NT2/D1 (cell line): ENCODE results near the gene COLEC12.

Experiments
- DNase-seq: peaks from one replicate; pipeline ENCODE4 v3.0.0-alpha.2; 2011; ENCODE audit warnings: low read depth, low spot score
- H3K27me3 ChIP-seq: 2 replicates; pipeline ENCODE4 v1.6.0; 2011; ENCODE audit warnings: mild to moderate bottlenecking; ENCODE audit not compliant: insufficient read length, insufficient read depth
- H3K36me3 ChIP-seq: 2 replicates; pipeline ENCODE4 v1.6.1; 2011; ENCODE audit warnings: mild to moderate bottlenecking, low read length, mixed read lengths; ENCODE audit not compliant: insufficient read depth, insufficient read length
- H3K4me1 ChIP-seq: 2 replicates; pipeline ENCODE4 v1.5.1; 2011; ENCODE audit not compliant: insufficient read depth, insufficient read length
- H3K4me3 ChIP-seq: 2 replicates; pipeline ENCODE4 v1.5.1; 2011; ENCODE audit warnings: low read depth; ENCODE audit not compliant: insufficient read length
- H3K9ac ChIP-seq: 2 replicates; pipeline ENCODE4 v1.6.0; 2011; ENCODE audit warnings: low read depth; ENCODE audit not compliant: insufficient read length
- H3K9me3 ChIP-seq: 2 replicates; pipeline ENCODE4 v1.5.1; 2011; ENCODE audit warnings: mild to moderate bottlenecking, low read length; ENCODE audit not compliant: insufficient read depth
- SUZ12 ChIP-seq: IDR thresholded peaks from 2 replicates; pipeline ENCODE4 v1.6.1; 2011; ENCODE audit not compliant: insufficient read length, insufficient read depth; ENCODE audit errors: extremely low read depth
- YY1 ChIP-seq: IDR thresholded peaks from 2 replicates; pipeline ENCODE4 v1.6.1; 2011; ENCODE audit not compliant: insufficient read length, insufficient read depth
- ZNF274 ChIP-seq: IDR thresholded peaks from 2 replicates; pipeline ENCODE4 v1.6.1; 2011; ENCODE audit warnings: mild to moderate bottlenecking, low read depth, low read length

COLEC12 gene

GRCh38 chr18:335733-336132 lies 164.8 kb downstream of the COLEC12 start:
- H3K9me3 ChIP-seq = no peaks in the 10 kb centered on the region
- no peak overlapping the region for H3K4me3 ChIP-seq
- no peak for DNase-seq
- H3K27me3 ChIP-seq = no peaks in the 10 kb centered on the region
- TF ChIP-seq YY1 (no peak), ZNF274 (no peak), SUZ12 (no peak)
- H3K4me1 ChIP-seq = no peaks in the 10 kb centered on the region
- no peaks in the 10 kb centered on the region for H3K36me3 ChIP-seq
- H3K9ac ChIP-seq = no peak overlapping the region

- no peaks in the 10 kb centered on the region for H3K4me1 ChIP-seq
- peaks cover 7% of the 10 kb centered on the region for H3K36me3 ChIP-seq
- H3K27me3 ChIP-seq = no peaks in the 10 kb centered on the region
- no peak overlapping the region for H3K4me3 ChIP-seq
- H3K9ac ChIP-seq = no peak overlapping the region
- TF ChIP-seq YY1 (no peak), ZNF274 (no peak), SUZ12 (no peak)
- DNase-seq = no peak
- H3K9me3 ChIP-seq = no peaks in the 10 kb centered on the region
Observed at GRCh38 chr18:334575-335132, 165.8 kb downstream of the COLEC12 start.

- no peaks in the 10 kb centered on the region for H3K27me3 ChIP-seq
- peaks cover 11% of the 10 kb centered on the region for H3K36me3 ChIP-seq
- H3K9me3 ChIP-seq = no peaks in the 10 kb centered on the region
- DNase-seq = no peak
- TF ChIP-seq ZNF274 (no peak), YY1 (no peak), SUZ12 (no peak)
- no peak overlapping the region for H3K9ac ChIP-seq
- H3K4me1 ChIP-seq = no peaks in the 10 kb centered on the region
- H3K4me3 ChIP-seq = no peak overlapping the region
Observed at GRCh38 chr18:332721-333510, 167.6 kb downstream of the COLEC12 start.

GRCh38 chr18:332007-332406 lies 168.5 kb downstream of the COLEC12 start:
- no peak for TF ChIP-seq YY1
- TF ChIP-seq SUZ12 = no peak
- no peak for TF ChIP-seq ZNF274
- DNase-seq = no peak
- Histone ChIP-seq H3K36me3 (peaks cover 11% of the 10 kb centered on the region), H3K9me3 (no peaks in the 10 kb centered on the region), H3K4me3 (no peak overlapping the region), H3K9ac (no peak overlapping the region), H3K4me1 (no peaks in the 10 kb centered on the region), H3K27me3 (no peaks in the 10 kb centered on the region)

DNA sequence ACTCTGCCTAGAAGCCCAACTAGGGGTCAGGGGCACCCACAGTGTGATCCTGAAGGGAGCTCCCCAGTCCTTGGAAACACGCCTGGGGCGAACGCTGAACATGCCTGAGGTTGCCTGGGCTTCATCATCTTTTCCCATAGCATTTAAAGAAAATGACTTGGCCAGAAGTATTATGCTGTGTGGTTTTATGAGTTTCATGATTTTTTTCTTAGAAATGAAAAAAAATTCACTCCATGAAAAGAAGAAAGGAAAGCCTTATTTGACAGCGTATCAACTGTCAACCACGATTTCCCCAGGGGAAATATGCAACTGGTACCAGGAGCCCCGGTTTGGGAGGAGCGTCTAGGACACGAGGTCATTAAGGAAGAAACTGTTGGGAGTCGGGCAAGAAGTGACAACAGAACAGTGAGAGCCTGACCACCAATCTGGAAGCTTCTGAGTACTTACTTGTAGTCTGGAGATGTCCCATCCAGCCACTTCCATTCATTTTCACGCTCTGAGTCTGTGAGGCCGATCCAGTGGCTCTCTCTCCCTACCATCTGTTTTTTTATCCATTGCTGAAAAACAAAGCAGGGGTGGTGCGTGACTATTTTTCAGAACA lies 169.2 kb downstream of the COLEC12 start:
- no peak for DNase-seq
- Histone ChIP-seq H3K4me3 (no peak overlapping the region), H3K4me1 (no peaks in the 10 kb centered on the region), H3K9ac (no peak overlapping the region), H3K36me3 (peaks cover 12% of the 10 kb centered on the region), H3K27me3 (no peaks in the 10 kb centered on the region), H3K9me3 (no peaks in the 10 kb centered on the region)
- TF ChIP-seq ZNF274 (no peak), SUZ12 (no peak), YY1 (no peak)

DNA sequence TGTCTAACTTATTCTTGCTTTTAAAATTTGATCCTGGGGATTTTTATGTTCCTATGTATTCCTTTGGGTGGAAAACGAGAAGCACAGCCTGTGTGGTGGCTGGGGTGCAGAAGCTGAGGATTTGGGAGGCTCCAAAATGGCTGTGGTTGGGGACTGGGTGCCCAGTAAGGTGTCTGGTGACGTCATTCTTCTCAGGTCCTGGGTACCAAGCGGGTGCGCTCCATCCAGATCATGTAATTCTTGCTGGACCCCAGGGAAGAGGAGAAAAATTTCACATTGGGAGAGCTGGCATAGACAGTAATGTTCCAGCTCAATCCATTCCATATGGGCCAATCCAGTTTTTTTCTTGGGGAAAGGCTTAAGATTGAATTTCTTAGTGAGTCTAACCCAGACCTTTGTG lies 171.6 kb downstream of the COLEC12 start:
- no peak overlapping the region for H3K9ac ChIP-seq
- no peaks in the 10 kb centered on the region for H3K27me3 ChIP-seq
- DNase-seq = no peak
- no peak overlapping the region for H3K4me3 ChIP-seq
- H3K36me3 ChIP-seq = peaks cover 12% of the 10 kb centered on the region
- no peaks in the 10 kb centered on the region for H3K9me3 ChIP-seq
- TF ChIP-seq SUZ12 (no peak), ZNF274 (no peak), YY1 (no peak)
- H3K4me1 ChIP-seq = no peaks in the 10 kb centered on the region

- Histone ChIP-seq H3K9ac (no peak overlapping the region), H3K4me3 (no peak overlapping the region), H3K9me3 (no peaks in the 10 kb centered on the region), H3K27me3 (no peaks in the 10 kb centered on the region), H3K4me1 (no peaks in the 10 kb centered on the region), H3K36me3 (peaks cover 12% of the 10 kb centered on the region)
- TF ChIP-seq YY1 = no peak
- TF ChIP-seq ZNF274 = no peak
- TF ChIP-seq SUZ12 = no peak
- no peak for DNase-seq
Observed at GRCh38 chr18:326846-327245, 173.7 kb downstream of the COLEC12 start.
